ENCODE measurements around the gene ZNF385B. TPM values are rescaled to one million over a fixed set of nuclear protein-coding genes. Genes with fewer than 3 reads are reported as not detected.

Gene ZNF385B
- total and polyA plus RNA-seq, 9 of the 15 experiments (the other 6 are each of a cell fraction or from before 2014, with no cell fraction given) = 0.50 TPM; not detected in 8

GRCh38 chr2:179614121-179614520, 247.3 kb downstream of the ZNF385B start:
- in situ Hi-C loops (cut with MboI) = no loop called here
- no peak overlapping the region for H3K27ac ChIP-seq (ENCODE audit: extremely low read depth, low read depth, low read length)
- H3K4me1 ChIP-seq (replicated peaks in 1 of 2; ENCODE audit: control insufficient read depth in 2 of 2, insufficient read depth in 2 of 2, low read length in 2 of 2) = no peaks in the 10 kb centered on the region
- 0% methylated on average over 3 of the region's 3 CpGs for WGBS (ENCODE audit: insufficient coverage, low coverage, missing lambda C conversion rate)
- H4K20me1 ChIP-seq (replicated peaks; ENCODE audit: control insufficient read depth, insufficient read depth, low read length) = no peaks in the 10 kb centered on the region
- POLR2A ChIA-PET = no interaction called here
- no peak overlapping the region for H3K4me2 ChIP-seq (ENCODE audit: insufficient read depth, low read length)
- H3K9me1 ChIP-seq (ENCODE audit: control insufficient read depth, insufficient read depth, low read length) = no peaks in the 10 kb centered on the region
- TF ChIP-seq E2F4 (CRISPR knock-in tag; IDR thresholded peaks at IDR 0.05; ENCODE audit: low read depth) (no peak), CHD2 (IDR thresholded peaks at IDR 0.05; ENCODE audit: low read depth, low read length) (no peak), RB1 (IDR thresholded peaks at IDR 0.05; ENCODE audit: low read depth) (no peak), PHTF2 (CRISPR knock-in tag; IDR thresholded peaks at IDR 0.05) (no peak), RFX7 (CRISPR knock-in tag; IDR thresholded peaks at IDR 0.05) (no peak), RCOR1 (IDR thresholded peaks at IDR 0.05; ENCODE audit: borderline replicate concordance in 1 of 2, low read depth in 2 of 2, low read length in 2 of 2) (no peak), POLR2AphosphoS5 (IDR thresholded peaks at IDR 0.05; ENCODE audit: control insufficient read depth, insufficient read depth, low read depth, low read length) (no peak), EHMT2 (IDR thresholded peaks at IDR 0.05) (no peak), ESRRB (CRISPR knock-in tag; IDR thresholded peaks at IDR 0.05; ENCODE audit: borderline replicate concordance) (no peak)
- no peak overlapping the region for H3K9ac ChIP-seq (ENCODE audit: insufficient read depth in 1 of 2, low read depth in 2 of 2, low read length in 2 of 2)
- no peaks in the 10 kb centered on the region for H3K27me3 ChIP-seq (ENCODE audit: control insufficient read depth in 2 of 2, insufficient read depth in 2 of 2, low read length in 2 of 2)
- no peaks in the 10 kb centered on the region for H3K9me3 ChIP-seq (replicated peaks; ENCODE audit: control insufficient read depth, insufficient read depth, low read depth, low read length)
- DNase-seq (ENCODE audit: extremely low read depth in 1 of 4, low spot score in 3 of 4) (no peak), ATAC-seq (no peak), FAIRE-seq (no peak)
- H3K4me3 ChIP-seq = no peak overlapping the region
- no peaks in the 10 kb centered on the region for H3K36me3 ChIP-seq (ENCODE audit: control insufficient read depth, insufficient read depth, low read length)
- BruUV-seq (replicated peaks) = no TSS peak
- intact Hi-C loops (cut with micrococcal nuclease) = no loop called here
- CTCF ChIA-PET (ENCODE audit: low intra/inter-chr PET ratio) = no interaction called here
- H2AFZ ChIP-seq (ENCODE audit: low read depth, low read length) = no peak overlapping the region
- no peaks in the 10 kb centered on the region for H3K79me2 ChIP-seq (ENCODE audit: control insufficient read depth, insufficient read depth, low read length)
